ENCODE results near the gene MAGIX.
"Not testable (repeated sequence)": the region's sequence is repeated elsewhere in the genome, so short reads cannot be mapped to it uniquely, and the experiment has no call there.

Gene MAGIX

GRCh38 chrX:49162620-49163019, at the start of gene MAGIX:
Gene MAGIX, plus strand, starts transcription at chrX:49162758. Its CDS starts 132 bp downstream, at chrX:49162890.
- no peak for DNase-seq

- no peak for DNase-seq
Measured at GRCh38 chrX:49116076-49116475, 46.5 kb upstream of the MAGIX start.

- no peak for DNase-seq
Measured at GRCh38 chrX:49116716-49117115, 45.8 kb upstream of the MAGIX start.

- DNase-seq, result no peak
Measured at GRCh38 chrX:49117581-49117980, 45.0 kb upstream of the MAGIX start.

- DNase-seq, result no peak
Measured at GRCh38 chrX:49120091-49120490, 42.5 kb upstream of the MAGIX start.

- DNase-seq, result no peak
Measured at GRCh38 chrX:49122499-49122898, 40.1 kb upstream of the MAGIX start.

- DNase-seq, result not testable (repeated sequence)
Measured at GRCh38 chrX:49127742-49128258, 34.8 kb upstream of the MAGIX start.

GRCh38 chrX:49129427-49129826, 33.1 kb upstream of the MAGIX start:
- DNase-seq, result no peak

GRCh38 chrX:49132275-49132674, 30.3 kb upstream of the MAGIX start:
- not testable (repeated sequence) for DNase-seq

GRCh38 chrX:49133759-49134158, 28.8 kb upstream of the MAGIX start:
- no peak for DNase-seq

- DNase-seq, result no peak
Measured at GRCh38 chrX:49137492-49137891, 25.1 kb upstream of the MAGIX start.

- no peak for DNase-seq
Measured at GRCh38 chrX:49139713-49140112, 22.8 kb upstream of the MAGIX start.

GRCh38 chrX:49142264-49142663, 20.3 kb upstream of the MAGIX start:
- DNase-seq, result not testable (repeated sequence)

GRCh38 chrX:49143154-49143553, 19.4 kb upstream of the MAGIX start:
- not testable (repeated sequence) for DNase-seq

GRCh38 chrX:49147282-49147681, 15.3 kb upstream of the MAGIX start:
- DNase-seq, result no peak

- DNase-seq, result no peak
Measured at GRCh38 chrX:49147936-49148335, 14.6 kb upstream of the MAGIX start.

- DNase-seq, result not testable (repeated sequence)
Measured at GRCh38 chrX:49148390-49149100, 14.0 kb upstream of the MAGIX start.

GRCh38 chrX:49149291-49149690, 13.3 kb upstream of the MAGIX start:
- DNase-seq, result not testable (repeated sequence)

- DNase-seq, result no peak
Measured at GRCh38 chrX:49153467-49153866, 9.1 kb upstream of the MAGIX start.

- DNase-seq, result peak; percentile 37
Measured at GRCh38 chrX:49155243-49155899, 7.2 kb upstream of the MAGIX start.

- peak; percentile 82 for DNase-seq
Measured at GRCh38 chrX:49155900-49156837, 6.4 kb upstream of the MAGIX start.

- no peak for DNase-seq
Measured at GRCh38 chrX:49157194-49157593, 5.4 kb upstream of the MAGIX start.

GRCh38 chrX:49160908-49161307, 1.6 kb upstream of the MAGIX start:
- no peak for DNase-seq
